GM12878 (cell line): Measurements from ENCODE around the gene SETDB1. TPM values are rescaled to one million over a fixed set of nuclear protein-coding genes. Genes with fewer than 3 reads are reported as not detected.

ENCODE experiments used
- BCL11A ChIP-seq: IDR thresholded peaks from 2 replicates; pipeline ENCODE4 v1.6.1; 2011; ENCODE audit warnings: low read depth, low read length
- BMI1 ChIP-seq: fragments of 450-650 bp; IDR thresholded peaks from 2 replicates; pipeline ENCODE4 v1.6.1; 2016; ENCODE audit warnings: mild to moderate bottlenecking, moderate library complexity, borderline replicate concordance
- CBFB ChIP-seq: IDR thresholded peaks from 2 replicates; pipeline ENCODE4 v1.6.1; 2016; ENCODE audit warnings: antibody characterized with exemption, low read depth
- CHD1 ChIP-seq: IDR thresholded peaks from 2 replicates; pipeline ENCODE4 v1.6.1; 2012; ENCODE audit warnings: low read depth, low read length, improper control_type of control experiment
- CUX1 ChIP-seq: IDR thresholded peaks from 2 replicates; pipeline ENCODE4 v1.6.1; 2012; ENCODE audit warnings: improper control_type of control experiment, low read depth, low read length; ENCODE audit not compliant: insufficient replicate concordance
- ESRRA ChIP-seq: IDR thresholded peaks from 2 replicates; pipeline ENCODE4 v1.6.1; 2012; ENCODE audit warnings: mild to moderate bottlenecking, low read length, improper control_type of control experiment
- HDAC2 ChIP-seq: fragments of 200-600 bp; sonication (generic); IDR thresholded peaks from 2 replicates; pipeline ENCODE4 v1.6.1; 2017
- IRF3 ChIP-seq: fragments of 450-650 bp; IDR thresholded peaks from 2 replicates; pipeline ENCODE4 v1.6.1; 2014; ENCODE audit warnings: mild to moderate bottlenecking
- IRF4 ChIP-seq: IDR thresholded peaks from 2 replicates; pipeline ENCODE4 v1.6.1; 2011; ENCODE audit warnings: low read depth, low read length
- IRF5 ChIP-seq: fragments of 450-650 bp; IDR thresholded peaks from 2 replicates; pipeline ENCODE4 v1.6.1; 2017; ENCODE audit warnings: borderline replicate concordance
- MYB ChIP-seq: fragments of 150-350 bp; IDR thresholded peaks from 2 replicates; pipeline ENCODE4 v1.6.1; 2014; ENCODE audit warnings: mild to moderate bottlenecking, low read depth, low read length, borderline replicate concordance
- RFX5 ChIP-seq: IDR thresholded peaks from 2 replicates; pipeline ENCODE4 v1.6.1; 2011; ENCODE audit warnings: low read depth, low read length, improper control_type of control experiment
- SREBF1 ChIP-seq: IDR thresholded peaks from 2 replicates; pipeline ENCODE4 v1.6.1; 2012; ENCODE audit warnings: mild to moderate bottlenecking, low read length
- SREBF2 ChIP-seq: IDR thresholded peaks from 2 replicates; pipeline ENCODE4 v1.6.1; 2012; ENCODE audit warnings: mild to moderate bottlenecking, low read length
- TAF1 ChIP-seq: IDR thresholded peaks from 2 replicates; pipeline ENCODE4 v1.6.1; 2011; ENCODE audit warnings: mild to moderate bottlenecking, low read depth, low read length, borderline replicate concordance
- ZNF207 ChIP-seq: fragments of 450-650 bp; IDR thresholded peaks from 2 replicates; pipeline ENCODE4 v1.6.1; 2014; ENCODE audit warnings: antibody characterized with exemption, mild to moderate bottlenecking, borderline replicate concordance
- ZNF217 ChIP-seq: fragments of 450-650 bp; IDR thresholded peaks from 2 replicates; pipeline ENCODE4 v1.6.1; 2017; ENCODE audit warnings: antibody characterized with exemption, mild to moderate bottlenecking
- polyA plus RNA-seq, 11 experiments: library from polyadenylated mRNA; depleted of rRNA in 4 of 11; unstranded in 6 of 11; stranded (reverse) in 5 of 11; fragments of >200 nt; fragmentation: Nextera tagmentation in 4 of 11; fragmentation: Illumina TruSeq in 1 of 11; extraction: Ambion mirVana in 4 of 11; extraction: Trizol in 1 of 11; gene quantifications; 1 replicate in 1 of 11; 2 replicates in 10 of 11; pipeline versions ENCODE4 v1.2.1 to v1.2.3, GENCODE V29; 2011 to 2016; ENCODE audit warnings: inconsistent platforms in 2 of 11, missing spikeins in 2 of 11, low read depth in 1 of 11
- total RNA-seq, 4 experiments: library from RNA; depleted of rRNA in 3 of 4; stranded (reverse); fragments of >200 nt in 3 of 4; fragmentation: Illumina TruSeq in 1 of 4; extraction: Trizol in 1 of 4; gene quantifications; 2 replicates each; pipeline versions ENCODE4 v1.2.1 to v1.2.3, GENCODE V29; 2013 to 2021
- TF ChIP-seq, protein P1 (sequence below): fragments of 450-650 bp; IDR thresholded peaks from 2 replicates; pipeline ENCODE4 v1.6.1; 2017; ENCODE audit warnings: mild to moderate bottlenecking
- TF ChIP-seq, protein P2 (sequence below): fragments of 150-350 bp; IDR thresholded peaks from 2 replicates; pipeline ENCODE4 v1.6.1; 2014; ENCODE audit warnings: mild to moderate bottlenecking, low read depth, low read length

Gene SETDB1
- total and polyA plus RNA-seq, 10 of the 15 experiments (the other 5 are each of a cell fraction or from before 2014, with no cell fraction given), result 14.3 to 56.7 (median 35.7) TPM

- no peak for TF ChIP-seq IRF3
- no peak for TF ChIP-seq MYB
- TF ChIP-seq, protein P1, sequence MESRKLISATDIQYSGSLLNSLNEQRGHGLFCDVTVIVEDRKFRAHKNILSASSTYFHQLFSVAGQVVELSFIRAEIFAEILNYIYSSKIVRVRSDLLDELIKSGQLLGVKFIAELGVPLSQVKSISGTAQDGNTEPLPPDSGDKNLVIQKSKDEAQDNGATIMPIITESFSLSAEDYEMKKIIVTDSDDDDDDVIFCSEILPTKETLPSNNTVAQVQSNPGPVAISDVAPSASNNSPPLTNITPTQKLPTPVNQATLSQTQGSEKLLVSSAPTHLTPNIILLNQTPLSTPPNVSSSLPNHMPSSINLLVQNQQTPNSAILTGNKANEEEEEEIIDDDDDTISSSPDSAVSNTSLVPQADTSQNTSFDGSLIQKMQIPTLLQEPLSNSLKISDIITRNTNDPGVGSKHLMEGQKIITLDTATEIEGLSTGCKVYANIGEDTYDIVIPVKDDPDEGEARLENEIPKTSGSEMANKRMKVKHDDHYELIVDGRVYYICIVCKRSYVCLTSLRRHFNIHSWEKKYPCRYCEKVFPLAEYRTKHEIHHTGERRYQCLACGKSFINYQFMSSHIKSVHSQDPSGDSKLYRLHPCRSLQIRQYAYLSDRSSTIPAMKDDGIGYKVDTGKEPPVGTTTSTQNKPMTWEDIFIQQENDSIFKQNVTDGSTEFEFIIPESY, result 0 out of 2 replicates have a peak, but pooled peaks have one; percentile 55
- no peak for TF ChIP-seq RFX5
- no peak for TF ChIP-seq CUX1
- no peak for TF ChIP-seq CHD1
- no peak for TF ChIP-seq ESRRA
- TF ChIP-seq SREBF1, result no peak
- no peak for TF ChIP-seq SREBF2
- no peak for TF ChIP-seq ZNF217
- TF ChIP-seq ZNF207, result 0 out of 2 replicates have a peak, but pooled peaks have one; percentile 62
- TF ChIP-seq, protein P2, sequence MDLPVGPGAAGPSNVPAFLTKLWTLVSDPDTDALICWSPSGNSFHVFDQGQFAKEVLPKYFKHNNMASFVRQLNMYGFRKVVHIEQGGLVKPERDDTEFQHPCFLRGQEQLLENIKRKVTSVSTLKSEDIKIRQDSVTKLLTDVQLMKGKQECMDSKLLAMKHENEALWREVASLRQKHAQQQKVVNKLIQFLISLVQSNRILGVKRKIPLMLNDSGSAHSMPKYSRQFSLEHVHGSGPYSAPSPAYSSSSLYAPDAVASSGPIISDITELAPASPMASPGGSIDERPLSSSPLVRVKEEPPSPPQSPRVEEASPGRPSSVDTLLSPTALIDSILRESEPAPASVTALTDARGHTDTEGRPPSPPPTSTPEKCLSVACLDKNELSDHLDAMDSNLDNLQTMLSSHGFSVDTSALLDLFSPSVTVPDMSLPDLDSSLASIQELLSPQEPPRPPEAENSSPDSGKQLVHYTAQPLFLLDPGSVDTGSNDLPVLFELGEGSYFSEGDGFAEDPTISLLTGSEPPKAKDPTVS, result no peak
- TF ChIP-seq HDAC2, result no peak
- TF ChIP-seq BCL11A, result no peak
- no peak for TF ChIP-seq IRF5
- TF ChIP-seq CBFB, result no peak
- TF ChIP-seq TAF1, result no peak
- no peak for TF ChIP-seq BMI1
- no peak for TF ChIP-seq IRF4
Observed at GRCh38 chr1:150979092-150980056, 53.2 kb downstream of the SETDB1 start (continued).
